ENCODE measurements around the gene CEP104. TPM values are rescaled to one million over a fixed set of nuclear protein-coding genes. Genes with fewer than 3 reads are reported as not detected.

The CEP104 gene
- total and polyA plus RNA-seq, 9 of the 15 experiments (the other 6 are each of a cell fraction or from before 2014, with no cell fraction given) = 11.2 to 63.4 (median 42.6) TPM

DNA sequence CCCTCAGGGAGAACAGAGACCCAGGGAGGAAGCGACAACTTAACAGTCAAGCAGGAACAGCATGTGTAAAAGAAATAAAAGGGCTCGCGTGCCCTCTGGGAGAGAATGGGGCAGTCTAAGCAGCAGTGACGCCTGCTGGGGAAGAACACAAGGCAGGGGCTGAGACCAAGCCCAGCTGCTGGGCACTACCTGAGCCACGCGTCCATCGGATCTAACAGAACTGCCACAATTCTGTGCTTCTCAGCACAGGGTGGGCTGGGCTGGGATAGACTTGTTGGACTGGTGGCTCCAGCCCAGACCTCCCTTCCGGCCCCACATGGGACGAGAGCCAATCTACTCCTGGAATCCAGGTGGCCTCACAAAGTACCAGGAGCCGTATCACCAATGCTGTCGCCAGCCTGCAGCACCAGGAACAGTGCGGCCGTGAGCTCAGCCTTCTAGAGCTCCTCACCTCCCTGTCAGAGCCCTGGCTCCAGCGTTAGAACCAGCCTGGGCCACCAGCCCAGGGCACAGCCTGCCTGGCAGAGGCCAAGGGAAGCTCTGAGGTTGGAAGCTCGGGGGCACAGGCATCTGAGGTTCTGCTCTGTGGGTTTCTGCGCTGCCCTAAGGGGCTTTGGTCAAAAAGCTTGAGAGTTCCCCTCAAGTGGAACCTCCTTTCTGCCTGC lies 68.1 kb downstream of the CEP104 start:
- Histone ChIP-seq H3K79me2 (ENCODE audit: control insufficient read depth, insufficient read depth, low read length) (peaks cover 58% of the 10 kb centered on the region), H3K9me1 (ENCODE audit: control insufficient read depth, insufficient read depth, low read length) (peaks cover 5% of the 10 kb centered on the region), H3K4me2 (ENCODE audit: insufficient read depth, low read length) (no peak overlapping the region), H3K4me1 (replicated peaks in 1 of 2; ENCODE audit: control insufficient read depth in 2 of 2, insufficient read depth in 2 of 2, low read length in 2 of 2) (peaks cover 11 to 49% of the 10 kb centered on the region in 2 experiments), H3K9me3 (replicated peaks; ENCODE audit: control insufficient read depth, insufficient read depth, low read depth, low read length) (no peaks in the 10 kb centered on the region), H3K36me3 (ENCODE audit: control insufficient read depth, insufficient read depth, low read length) (peaks cover 85% of the 10 kb centered on the region), H2AFZ (ENCODE audit: low read depth, low read length) (no peak overlapping the region), H3K4me3 (no peak overlapping the region), H3K9ac (ENCODE audit: insufficient read depth in 1 of 2, low read depth in 2 of 2, low read length in 2 of 2) (peak overlapping the region in 1 of 2 experiments; percentile 46; a peak in 1 of 4 replicates), H3K27ac (ENCODE audit: extremely low read depth, low read depth, low read length) (no peak overlapping the region), H4K20me1 (replicated peaks; ENCODE audit: control insufficient read depth, insufficient read depth, low read length) (peaks cover 18% of the 10 kb centered on the region; the same call in 1 of the 2 replicates), H3K27me3 (ENCODE audit: control insufficient read depth in 2 of 2, insufficient read depth in 2 of 2, low read length in 2 of 2) (no peaks in the 10 kb centered on the region)
- DNase-seq (ENCODE audit: extremely low read depth in 1 of 4, low spot score in 3 of 4) (peak in 1 of 4 experiments; percentile 4), FAIRE-seq (no peak), ATAC-seq (no peak)
- no TSS peak for BruUV-seq (replicated peaks)
- intact Hi-C loops (cut with micrococcal nuclease) = no loop called here
- POLR2A ChIA-PET = interaction anchor here (0.9 to 1.0 kb wide), 2 partner anchors 13 kb away, joined by 3 to 5 read pairs; no protein-coding TSS in a partner anchor
- WGBS (ENCODE audit: insufficient coverage, low coverage, missing lambda C conversion rate) = 95% methylated on average over 11 of the region's 16 CpGs
- CTCF ChIA-PET (ENCODE audit: low intra/inter-chr PET ratio) = interaction anchor here (0.6 kb wide), 1 partner anchor 10 kb away, joined by 4 read pairs; no protein-coding TSS in a partner anchor
- TF ChIP-seq DMBX1 (CRISPR knock-in tag; IDR thresholded peaks at IDR 0.05; ENCODE audit: borderline replicate concordance) (no peak), POLR2G (IDR thresholded peaks at IDR 0.05; ENCODE audit: low read depth, low read length) (peak; percentile 49; the same call in 1 of the 2 replicates), ZNF23 (CRISPR knock-in tag; IDR thresholded peaks at IDR 0.05) (no peak), IRF2 (CRISPR knock-in tag; IDR thresholded peaks at IDR 0.05) (no peak)
- in situ Hi-C loops (cut with MboI) = no loop called here
